Measurements from ENCODE around the gene ZNF273.
"Not testable (repeated sequence)": the region's sequence is repeated elsewhere in the genome, so short reads cannot be mapped to it uniquely, and the experiment has no call there.

DNA sequence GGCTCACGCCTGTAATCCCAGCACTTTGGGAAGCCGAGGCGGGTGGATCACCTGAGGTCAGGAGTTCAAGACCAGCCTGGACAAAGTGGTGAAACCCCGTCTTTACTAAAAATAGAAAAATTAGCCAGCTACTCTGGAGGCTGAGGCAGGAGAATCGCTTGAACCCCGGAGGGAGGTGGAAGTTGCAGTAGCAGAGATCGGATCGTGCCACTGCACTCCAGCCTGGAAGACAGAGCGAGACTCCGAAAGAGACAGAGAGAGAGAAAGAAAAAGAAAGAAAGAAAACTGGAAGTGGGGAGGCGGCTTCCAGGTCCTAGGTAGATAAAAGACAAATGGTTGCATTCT is 640 bp upstream of the ZNF273 start:
- TF ChIP-seq, protein P1, sequence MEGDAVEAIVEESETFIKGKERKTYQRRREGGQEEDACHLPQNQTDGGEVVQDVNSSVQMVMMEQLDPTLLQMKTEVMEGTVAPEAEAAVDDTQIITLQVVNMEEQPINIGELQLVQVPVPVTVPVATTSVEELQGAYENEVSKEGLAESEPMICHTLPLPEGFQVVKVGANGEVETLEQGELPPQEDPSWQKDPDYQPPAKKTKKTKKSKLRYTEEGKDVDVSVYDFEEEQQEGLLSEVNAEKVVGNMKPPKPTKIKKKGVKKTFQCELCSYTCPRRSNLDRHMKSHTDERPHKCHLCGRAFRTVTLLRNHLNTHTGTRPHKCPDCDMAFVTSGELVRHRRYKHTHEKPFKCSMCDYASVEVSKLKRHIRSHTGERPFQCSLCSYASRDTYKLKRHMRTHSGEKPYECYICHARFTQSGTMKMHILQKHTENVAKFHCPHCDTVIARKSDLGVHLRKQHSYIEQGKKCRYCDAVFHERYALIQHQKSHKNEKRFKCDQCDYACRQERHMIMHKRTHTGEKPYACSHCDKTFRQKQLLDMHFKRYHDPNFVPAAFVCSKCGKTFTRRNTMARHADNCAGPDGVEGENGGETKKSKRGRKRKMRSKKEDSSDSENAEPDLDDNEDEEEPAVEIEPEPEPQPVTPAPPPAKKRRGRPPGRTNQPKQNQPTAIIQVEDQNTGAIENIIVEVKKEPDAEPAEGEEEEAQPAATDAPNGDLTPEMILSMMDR (conservative IDR thresholded peaks at IDR 0.05; ENCODE audit: low read depth, low read length), result not testable (repeated sequence)
- TF ChIP-seq EZH2phosphoT487 (IDR thresholded peaks at IDR 0.05; ENCODE audit: borderline replicate concordance, low read length), result not testable (repeated sequence)

All from PC-3 (cell line).